NCI-H69 (cell line): ENCODE data around the gene HK1.
"Not testable (repeated sequence)": the region's sequence is repeated elsewhere in the genome, so short reads cannot be mapped to it uniquely, and the experiment has no call there.

Source experiments
- DNase-seq: peaks from one replicate; lab custom pipeline; 2025; lab: John Stamatoyannopoulos, UW

HK1 gene

GRCh38 chr10:69450395-69450794 is 172.1 kb downstream of the HK1 start:
- DNase-seq = not testable (repeated sequence)

DNA sequence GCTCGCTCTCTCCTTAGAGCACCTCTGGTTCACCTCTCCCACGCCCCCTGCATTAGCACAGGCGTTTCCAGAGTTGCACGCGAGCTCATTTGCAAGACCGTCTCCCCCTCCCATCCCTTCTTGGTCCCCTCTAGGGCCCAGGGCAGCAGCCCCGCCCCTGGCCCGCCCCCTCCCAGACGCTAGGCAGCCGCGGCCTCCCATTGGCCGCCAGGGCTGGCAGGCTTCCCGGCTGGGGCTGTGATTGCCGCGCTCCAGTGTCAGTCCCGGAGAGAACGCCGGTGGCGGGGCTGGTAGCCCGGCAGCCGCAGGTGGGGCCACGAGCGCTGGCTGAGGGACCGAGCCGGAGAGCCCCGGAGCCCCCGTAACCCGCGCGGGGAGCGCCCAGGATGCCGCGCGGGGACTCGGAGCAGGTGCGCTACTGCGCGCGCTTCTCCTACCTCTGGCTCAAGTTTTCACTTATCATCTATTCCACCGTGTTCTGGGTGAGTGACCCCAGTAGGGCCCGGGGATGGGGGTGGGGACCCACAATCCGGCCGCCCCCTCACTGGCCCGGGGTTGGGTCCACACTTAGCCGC is 173.0 kb downstream of the HK1 start, which contains the start of gene TSPAN15:
TSS of gene TSPAN15 (plus strand) at position 257 of the 575 bp plus-strand sequence. CDS start at position 387, 130 bp downstream.
- DNase-seq = peak; percentile 92
